ENCODE measurements around the gene SLC50A1. TPM values are rescaled to one million over a fixed set of nuclear protein-coding genes. Genes with fewer than 3 reads are reported as not detected.

Gene SLC50A1
- total and polyA plus RNA-seq, 7 donors = 6.7 to 16.2 (median 8.1) TPM

GRCh38 chr1:155124503-155125463 is 10.9 kb upstream of the SLC50A1 start:
- TF ChIP-seq CTCF (IDR thresholded peaks at IDR 0.05) = no peak
- H3K4me3 ChIP-seq = no peak overlapping the region
- no peaks in the 10 kb centered on the region for H3K36me3 ChIP-seq (ENCODE audit: insufficient read depth in 1 of 2, low read depth in 1 of 2)
- H3K4me1 ChIP-seq = peaks cover 18% of the 10 kb centered on the region
- intact Hi-C loops (cut with DNase I) = loop anchor here (5.0 kb wide), 2 partner anchors 32 to 43 kb away; no protein-coding TSS in a partner anchor
- DNase-seq (no peak), ATAC-seq (no peak)
- H3K27me3 ChIP-seq (ENCODE audit: insufficient read depth in 3 of 3, low read length in 2 of 3) = peaks cover 0 to 31% (median 0%) of the 10 kb centered on the region in 3 donors
- no peaks in the 10 kb centered on the region for H3K9me3 ChIP-seq
- 67 to 71% (median 69%) methylated on average over 16 of the region's 16 CpGs for WGBS, 3 donors
- H3K27ac ChIP-seq = no peak overlapping the region

- WGBS, 3 donors = 54 to 73% (median 62%) methylated on average over 11 of the region's 11 CpGs
- H3K27ac ChIP-seq = peak overlapping the region; percentile 23
- H3K36me3 ChIP-seq (ENCODE audit: insufficient read depth in 1 of 2, low read depth in 1 of 2) = no peaks in the 10 kb centered on the region
- no peaks in the 10 kb centered on the region for H3K9me3 ChIP-seq
- intact Hi-C loops (cut with DNase I) = loop anchor here (5.0 kb wide), 2 partner anchors 33 to 42 kb away; no protein-coding TSS in a partner anchor
- no peak for TF ChIP-seq CTCF (IDR thresholded peaks at IDR 0.05)
- no peak for ATAC-seq
- H3K4me1 ChIP-seq = peaks cover 18% of the 10 kb centered on the region
- H3K4me3 ChIP-seq = peak overlapping the region; percentile 74
- DNase-seq = no peak
- H3K27me3 ChIP-seq (ENCODE audit: insufficient read depth in 3 of 3, low read length in 2 of 3) = peaks cover 0 to 31% (median 0%) of the 10 kb centered on the region in 3 donors
Measured at GRCh38 chr1:155125511-155125945, 10.1 kb upstream of the SLC50A1 start.

GRCh38 chr1:155125946-155126555 is 9.6 kb upstream of the SLC50A1 start:
- Histone ChIP-seq H3K27ac (peak overlapping the region; percentile 23), H3K27me3 (ENCODE audit: insufficient read depth in 3 of 3, low read length in 2 of 3) (peaks cover 0 to 31% (median 0%) of the 10 kb centered on the region in 3 donors), H3K4me3 (peak overlapping the region; percentile 74), H3K9me3 (no peaks in the 10 kb centered on the region), H3K4me1 (peaks cover 19% of the 10 kb centered on the region), H3K36me3 (ENCODE audit: insufficient read depth in 1 of 2, low read depth in 1 of 2) (peaks cover 0 to 1% of the 10 kb centered on the region in 2 donors)
- 18 to 29% (median 22%) methylated on average over 46 to 53 of the region's 53 CpGs for WGBS, 3 donors
- ATAC-seq (peak in 3 of 4 donors; percentile 26 to 49 (median 33)), DNase-seq (peak; percentile 65 to 71)
- intact Hi-C loops (cut with DNase I) = loop anchor here (5.0 kb wide), 2 partner anchors 34 to 41 kb away; no protein-coding TSS in a partner anchor
- TF ChIP-seq CTCF (IDR thresholded peaks at IDR 0.05) = no peak

GRCh38 chr1:155126556-155127104 is 9.0 kb upstream of the SLC50A1 start:
- ATAC-seq (peak in 3 of 4 donors; percentile 2 to 9 (median 4)), DNase-seq (peak in 1 of 2 donors; percentile 56)
- no peak for TF ChIP-seq CTCF (IDR thresholded peaks at IDR 0.05)
- Histone ChIP-seq H3K4me3 (peak overlapping the region; percentile 74), H3K9me3 (no peaks in the 10 kb centered on the region), H3K27me3 (ENCODE audit: insufficient read depth in 3 of 3, low read length in 2 of 3) (peaks cover 0 to 31% (median 0%) of the 10 kb centered on the region in 3 donors), H3K36me3 (ENCODE audit: insufficient read depth in 1 of 2, low read depth in 1 of 2) (peaks cover 0 to 7% of the 10 kb centered on the region in 2 donors), H3K4me1 (peaks cover 24% of the 10 kb centered on the region), H3K27ac (peak overlapping the region; percentile 72)
- intact Hi-C loops (cut with DNase I) = loop anchor here (5.0 kb wide), 2 partner anchors 34 to 41 kb away; no protein-coding TSS in a partner anchor
- WGBS, 3 donors = 2 to 9% (median 2%) methylated on average over 31 to 32 of the region's 32 CpGs
